ENCODE measurements around the gene ERN2. TPM values are rescaled to one million over a fixed set of nuclear protein-coding genes. Genes with fewer than 3 reads are reported as not detected.

The ERN2 gene
- total and polyA plus RNA-seq, 9 of the 15 experiments (the other 6 are each of a cell fraction or from before 2014, with no cell fraction given) = 0.07 to 1.5 (median 0.51) TPM; not detected in 3

DNA sequence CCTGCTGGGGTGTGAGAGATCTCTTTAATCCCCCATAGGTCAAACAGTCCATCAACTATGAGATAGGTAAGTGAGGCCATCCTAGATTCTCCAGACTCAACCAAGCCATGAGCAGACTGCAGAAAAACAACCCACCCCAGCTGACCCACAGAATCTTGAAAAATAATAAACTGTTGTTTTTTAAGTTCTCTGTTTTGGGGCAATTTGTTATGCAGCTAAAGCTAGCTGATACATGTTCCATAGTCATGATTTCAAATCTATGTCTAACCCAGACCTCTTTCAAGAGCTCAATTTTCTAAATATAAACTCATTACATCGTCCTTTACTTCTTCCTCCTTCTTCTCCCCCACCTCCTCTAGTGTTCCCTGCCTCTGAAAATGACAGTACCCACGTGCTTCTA, 10.1 kb downstream of the ERN2 start:
- BruUV-seq (replicated peaks) = no TSS peak
- peak; percentile 29 for TF ChIP-seq CHD4 (IDR thresholded peaks at IDR 0.05; ENCODE audit: insufficient read depth, insufficient replicate concordance, low read depth, low read length, poor library complexity, severe bottlenecking)
- no peak for TF ChIP-seq TAF7 (tag; IDR thresholded peaks at IDR 0.05)
- TF ChIP-seq TRIM28 (IDR thresholded peaks at IDR 0.05) = peak; percentile 83
- TF ChIP-seq ADNP (tag; IDR thresholded peaks at IDR 0.05) = peak; percentile 77
- TF ChIP-seq, protein P1, sequence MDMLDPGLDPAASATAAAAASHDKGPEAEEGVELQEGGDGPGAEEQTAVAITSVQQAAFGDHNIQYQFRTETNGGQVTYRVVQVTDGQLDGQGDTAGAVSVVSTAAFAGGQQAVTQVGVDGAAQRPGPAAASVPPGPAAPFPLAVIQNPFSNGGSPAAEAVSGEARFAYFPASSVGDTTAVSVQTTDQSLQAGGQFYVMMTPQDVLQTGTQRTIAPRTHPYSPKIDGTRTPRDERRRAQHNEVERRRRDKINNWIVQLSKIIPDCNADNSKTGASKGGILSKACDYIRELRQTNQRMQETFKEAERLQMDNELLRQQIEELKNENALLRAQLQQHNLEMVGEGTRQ (CRISPR knock-in tag; IDR thresholded peaks at IDR 0.05) = no peak
- TF ChIP-seq RBM25 (IDR thresholded peaks at IDR 0.05; ENCODE audit: low read depth, low read length, severe bottlenecking) = peak; percentile 86
- TF ChIP-seq TRIM24 (IDR thresholded peaks at IDR 0.05) = peak in 1 of 2 experiments; percentile 37; a peak in 1 of 4 replicates
- peak; percentile 94 for TF ChIP-seq BCOR (IDR thresholded peaks at IDR 0.05)
- TF ChIP-seq, protein P2, sequence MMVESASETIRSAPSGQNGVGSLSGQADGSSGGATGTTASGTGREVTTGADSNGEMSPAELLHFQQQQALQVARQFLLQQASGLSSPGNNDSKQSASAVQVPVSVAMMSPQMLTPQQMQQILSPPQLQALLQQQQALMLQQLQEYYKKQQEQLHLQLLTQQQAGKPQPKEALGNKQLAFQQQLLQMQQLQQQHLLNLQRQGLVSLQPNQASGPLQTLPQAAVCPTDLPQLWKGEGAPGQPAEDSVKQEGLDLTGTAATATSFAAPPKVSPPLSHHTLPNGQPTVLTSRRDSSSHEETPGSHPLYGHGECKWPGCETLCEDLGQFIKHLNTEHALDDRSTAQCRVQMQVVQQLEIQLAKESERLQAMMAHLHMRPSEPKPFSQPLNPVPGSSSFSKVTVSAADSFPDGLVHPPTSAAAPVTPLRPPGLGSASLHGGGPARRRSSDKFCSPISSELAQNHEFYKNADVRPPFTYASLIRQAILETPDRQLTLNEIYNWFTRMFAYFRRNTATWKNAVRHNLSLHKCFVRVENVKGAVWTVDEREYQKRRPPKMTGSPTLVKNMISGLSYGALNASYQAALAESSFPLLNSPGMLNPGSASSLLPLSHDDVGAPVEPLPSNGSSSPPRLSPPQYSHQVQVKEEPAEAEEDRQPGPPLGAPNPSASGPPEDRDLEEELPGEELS (CRISPR knock-in tag; IDR thresholded peaks at IDR 0.05; ENCODE audit: borderline replicate concordance) = no peak
- peak in 1 of 2 experiments; percentile 86; a peak in 2 of 3 replicates for TF ChIP-seq CBX3 (IDR thresholded peaks at IDR 0.05; ENCODE audit: borderline replicate concordance in 1 of 2, low read length in 2 of 2)
- TF ChIP-seq KDM1A (IDR thresholded peaks at IDR 0.05) = peak; percentile 61 to 69; a peak in 3 of 4 replicates
- Histone ChIP-seq H3K4me3 (no peak overlapping the region), H3K79me2 (ENCODE audit: control insufficient read depth, insufficient read depth, low read length) (no peaks in the 10 kb centered on the region), H3K36me3 (ENCODE audit: control insufficient read depth, insufficient read depth, low read length) (no peaks in the 10 kb centered on the region), H3K4me2 (ENCODE audit: insufficient read depth, low read length) (no peak overlapping the region), H3K27ac (ENCODE audit: extremely low read depth, low read depth, low read length) (no peak overlapping the region), H3K27me3 (ENCODE audit: control insufficient read depth in 2 of 2, insufficient read depth in 2 of 2, low read length in 2 of 2) (no peaks in the 10 kb centered on the region), H2AFZ (ENCODE audit: low read depth, low read length) (no peak overlapping the region), H3K9me1 (ENCODE audit: control insufficient read depth, insufficient read depth, low read length) (no peaks in the 10 kb centered on the region), H3K9ac (ENCODE audit: insufficient read depth in 1 of 2, low read depth in 2 of 2, low read length in 2 of 2) (no peak overlapping the region), H4K20me1 (replicated peaks; ENCODE audit: control insufficient read depth, insufficient read depth, low read length) (no peaks in the 10 kb centered on the region), H3K4me1 (replicated peaks in 1 of 2; ENCODE audit: control insufficient read depth in 2 of 2, insufficient read depth in 2 of 2, low read length in 2 of 2) (peaks cover 9 to 13% of the 10 kb centered on the region in 2 experiments; a peak in 4 of 5 replicates), H3K9me3 (replicated peaks; ENCODE audit: control insufficient read depth, insufficient read depth, low read depth, low read length) (peaks cover 3% of the 10 kb centered on the region)
- ChIA-PET POLR2A (interaction anchor here (0.7 kb wide), 1 partner anchor 9 kb away, joined by 3 read pairs; no protein-coding TSS in a partner anchor), CTCF (ENCODE audit: low intra/inter-chr PET ratio) (no interaction called here)
- ATAC-seq (no peak), DNase-seq (ENCODE audit: extremely low read depth in 1 of 4, low spot score in 3 of 4) (no peak), FAIRE-seq (no peak)
- 3% methylated on average over 2 of the region's 2 CpGs for WGBS (ENCODE audit: insufficient coverage, low coverage, missing lambda C conversion rate)
- intact Hi-C loops (cut with micrococcal nuclease) = no loop called here
- in situ Hi-C loops (cut with MboI) = no loop called here
